SW480 (cell line): ENCODE results near the gene DNASE1L2.
"Not testable (repeated sequence)": the region's sequence is repeated elsewhere in the genome, so short reads cannot be mapped to it uniquely, and the experiment has no call there.

Experiments used
- DNase-seq: peaks from one replicate; pipeline ENCODE4 v3.0.0-alpha.2; 2016; ENCODE audit warnings: low spot score

The DNASE1L2 gene

GRCh38 chr16:2238838-2239675 lies 2.8 kb downstream of the DNASE1L2 start:
- DNase-seq, result no peak

GRCh38 chr16:2240331-2240730 lies 4.1 kb downstream of the DNASE1L2 start:
- not testable (repeated sequence) for DNase-seq

GRCh38 chr16:2242598-2242997 lies 6.4 kb downstream of the DNASE1L2 start:
- DNase-seq, result peak; percentile 59

- DNase-seq, result no peak
Observed at GRCh38 chr16:2243031-2243528, 6.8 kb downstream of the DNASE1L2 start.

- DNase-seq, result no peak
Observed at GRCh38 chr16:2243781-2244180, 7.5 kb downstream of the DNASE1L2 start.

- no peak for DNase-seq
Observed at GRCh38 chr16:2244301-2244700, 8.1 kb downstream of the DNASE1L2 start.

GRCh38 chr16:2244926-2245795 lies 8.9 kb downstream of the DNASE1L2 start:
- DNase-seq, result no peak

GRCh38 chr16:2246301-2246885 lies 10.1 kb downstream of the DNASE1L2 start:
- no peak for DNase-seq

GRCh38 chr16:2250652-2251295 lies 14.5 kb downstream of the DNASE1L2 start:
- DNase-seq, result no peak

- DNase-seq, result peak; percentile 91
Observed at GRCh38 chr16:2251296-2252111, 15.3 kb downstream of the DNASE1L2 start, which contains the start of gene ECI1. Gene ECI1, minus strand, starts transcription at chr16:2251587. Its CDS starts 21 bp downstream, at chr16:2251566.

GRCh38 chr16:2252806-2253148 lies 16.5 kb downstream of the DNASE1L2 start:
- DNase-seq, result no peak

GRCh38 chr16:2253293-2253692 lies 17.0 kb downstream of the DNASE1L2 start:
- no peak for DNase-seq

- no peak for DNase-seq
Observed at GRCh38 chr16:2256531-2257140, 20.4 kb downstream of the DNASE1L2 start.

GRCh38 chr16:2257726-2258125 lies 21.5 kb downstream of the DNASE1L2 start:
- DNase-seq, result no peak

- DNase-seq, result not testable (repeated sequence)
Observed at GRCh38 chr16:2258530-2258929, 22.3 kb downstream of the DNASE1L2 start.

- no peak for DNase-seq
Observed at GRCh38 chr16:2260250-2260649, 24.0 kb downstream of the DNASE1L2 start.

GRCh38 chr16:2263026-2263425 lies 26.8 kb downstream of the DNASE1L2 start:
- not testable (repeated sequence) for DNase-seq

- DNase-seq, result not testable (repeated sequence)
Observed at GRCh38 chr16:2266887-2267286, 30.6 kb downstream of the DNASE1L2 start.

- DNase-seq, result not testable (repeated sequence)
Observed at GRCh38 chr16:2267505-2267912, 31.3 kb downstream of the DNASE1L2 start.

GRCh38 chr16:2267913-2268666 lies 31.8 kb downstream of the DNASE1L2 start, which contains the start of gene RNPS1:
Gene RNPS1, minus strand, starts transcription at chr16:2268126. Its CDS starts 3,483 bp downstream, at chr16:2264643.
- peak; percentile 83 for DNase-seq
